CD4-positive, alpha-beta memory T cell (primary cell): ENCODE results near the gene SLC30A1. TPM values are rescaled to one million over a fixed set of nuclear protein-coding genes. Genes with fewer than 3 reads are reported as not detected.

Source experiments
- CTCF ChIA-PET: fragments of 350-600 bp; sonication (Branson Sonifier 250); formaldehyde crosslinking; loops from one replicate; lab custom pipeline; 2021; ENCODE audit warnings: inconsistent platforms; ENCODE audit not compliant: partially characterized antibody; lab: Charles Lee
- POLR2A ChIA-PET: fragments of 350-600 bp; sonication (Branson Sonifier 250); formaldehyde crosslinking; loops from one replicate; lab custom pipeline; 2021; ENCODE audit not compliant: partially characterized antibody; lab: Charles Lee
- DNase-seq, 5 donors: peaks; one replicate each; pipeline versions ENCODE4 v3.0.0 to v3.0.0-alpha.2; 2020 to 2022; ENCODE audit warnings: mixed read lengths in 1 of 5
- H3K27ac ChIP-seq: one replicate; pipeline ENCODE4 v1.7.0; 2013; ENCODE audit warnings: low read depth, low read length
- H3K27me3 ChIP-seq: 2 replicates; pipeline ENCODE4 v1.7.0; 2013; ENCODE audit warnings: mild to moderate bottlenecking, low read length, moderate library complexity; ENCODE audit not compliant: insufficient read depth
- H3K36me3 ChIP-seq: 2 replicates; pipeline ENCODE4 v1.7.0; 2013; ENCODE audit warnings: mild to moderate bottlenecking, low read length, moderate library complexity; ENCODE audit not compliant: insufficient read depth
- H3K4me1 ChIP-seq: 2 replicates; pipeline ENCODE4 v1.7.0; 2013; ENCODE audit warnings: mild to moderate bottlenecking, low read length, moderate library complexity; ENCODE audit not compliant: insufficient read depth
- H3K4me3 ChIP-seq, 2 donors: one replicate each; pipeline ENCODE4 v1.7.0; 2013; ENCODE audit warnings: low read length in 2 of 2, mild to moderate bottlenecking in 1 of 2
- H3K9me3 ChIP-seq, 2 donors: one replicate each; pipeline ENCODE4 v1.7.0; 2013; ENCODE audit warnings: low read length in 2 of 2, control low read depth in 1 of 2; ENCODE audit not compliant: control insufficient read depth in 1 of 2
- H3K27ac Mint-ChIP-seq, 7 donors: one replicate each; pipeline ENCODE4 v1.8.0; 2020 to 2021; ENCODE audit warnings: mixed read lengths in 7 of 7, mild to moderate bottlenecking in 6 of 7, inconsistent platforms in 3 of 7, moderate library complexity in 3 of 7
- H3K27me3 Mint-ChIP-seq, 2 donors: one replicate each; pipeline ENCODE4 v1.8.0; 2020 to 2021; ENCODE audit warnings: mixed read lengths in 2 of 2
- H3K36me3 Mint-ChIP-seq, 2 donors: one replicate each; pipeline ENCODE4 v1.8.0; 2020 to 2021; ENCODE audit warnings: mixed read lengths in 2 of 2, inconsistent platforms in 1 of 2, mild to moderate bottlenecking in 1 of 2
- H3K4me1 Mint-ChIP-seq, 4 donors: one replicate each; pipeline ENCODE4 v1.8.0; 2020 to 2021; ENCODE audit warnings: mixed read lengths in 4 of 4, mild to moderate bottlenecking in 1 of 4
- H3K4me3 Mint-ChIP-seq, 8 donors: one replicate each; pipeline ENCODE4 v1.8.0; 2020 to 2021; ENCODE audit warnings: mixed read lengths in 8 of 8, mild to moderate bottlenecking in 7 of 8, moderate library complexity in 6 of 8, inconsistent platforms in 3 of 8
- H3K9me3 Mint-ChIP-seq, 8 donors: one replicate each; pipeline ENCODE4 v1.8.0; 2020 to 2021; ENCODE audit warnings: mixed read lengths in 8 of 8, mild to moderate bottlenecking in 5 of 8, inconsistent platforms in 3 of 8, moderate library complexity in 1 of 8
- intact Hi-C: fragments of 100-400 bp; cut with micrococcal nuclease; formaldehyde crosslinking; loops from one replicate; pipeline ENCODE4 v1.15.1; 2023
- polyA plus RNA-seq, 2 donors: library from polyadenylated mRNA; unstranded; fragments of 300-500 nt; fragmentation: Illumina TruSeq; gene quantifications; one replicate each; pipeline ENCODE4 v1.2.3, GENCODE V29; 2021
- total RNA-seq, 2 experiments: library from RNA; stranded (reverse); gene quantifications; one replicate each; pipeline ENCODE4 v1.2.3, GENCODE V29; 2021

The SLC30A1 gene
- total and polyA plus RNA-seq, 4 experiments from 2014 or later, result 2.5 to 10.6 (median 6.3) TPM

DNA sequence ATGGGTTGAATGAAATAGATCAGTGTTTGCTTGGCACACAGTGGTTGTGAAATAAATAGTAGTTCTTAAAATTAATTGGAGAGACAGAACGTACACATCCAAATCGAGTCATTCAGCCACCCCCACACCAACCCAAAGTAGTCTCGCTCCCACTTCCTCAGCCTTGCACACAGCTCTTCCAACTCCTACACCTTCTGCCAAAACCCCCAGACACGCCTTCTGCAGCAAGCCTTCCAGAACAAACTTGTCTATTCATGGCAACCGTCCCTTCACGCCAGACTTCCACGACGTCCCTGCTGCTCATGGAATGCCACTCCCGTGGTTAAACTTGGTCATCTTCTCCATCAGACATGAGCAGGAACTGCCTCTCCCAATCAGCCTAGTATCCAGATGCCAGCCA lies 49.5 kb downstream of the SLC30A1 start:
- Histone ChIP-seq H3K4me1 (peaks cover 6% of the 10 kb centered on the region), H3K27ac (no peak overlapping the region), H3K36me3 (no peaks in the 10 kb centered on the region), H3K9me3 (no peaks in the 10 kb centered on the region), H3K4me3 (no peak overlapping the region), H3K27me3 (no peaks in the 10 kb centered on the region)
- ChIA-PET POLR2A (interaction anchor here (0.6 kb wide), 1 partner anchor 236 kb away, joined by 3 read pairs; no protein-coding TSS in a partner anchor), CTCF (no interaction called here)
- H3K9me3 Mint-ChIP-seq, result no peaks in the 10 kb centered on the region
- no peaks in the 10 kb centered on the region for H3K27me3 Mint-ChIP-seq
- intact Hi-C loops, result no loop called here
- H3K4me1 Mint-ChIP-seq, result peaks cover 0 to 11% (median 6%) of the 10 kb centered on the region in 4 donors
- no peak for DNase-seq
- no peaks in the 10 kb centered on the region for H3K36me3 Mint-ChIP-seq
- H3K27ac Mint-ChIP-seq, result no peak overlapping the region
- no peak overlapping the region for H3K4me3 Mint-ChIP-seq

GRCh38 chr1:211529011-211529410 lies 50.0 kb downstream of the SLC30A1 start:
- H3K36me3 Mint-ChIP-seq, result no peaks in the 10 kb centered on the region
- no peaks in the 10 kb centered on the region for H3K9me3 Mint-ChIP-seq
- Histone ChIP-seq H3K27ac (no peak overlapping the region), H3K4me3 (no peak overlapping the region), H3K4me1 (peaks cover 6% of the 10 kb centered on the region), H3K27me3 (no peaks in the 10 kb centered on the region), H3K36me3 (no peaks in the 10 kb centered on the region), H3K9me3 (no peaks in the 10 kb centered on the region)
- H3K27ac Mint-ChIP-seq, result no peak overlapping the region
- H3K4me3 Mint-ChIP-seq, result no peak overlapping the region
- CTCF ChIA-PET, result no interaction called here
- intact Hi-C loops, result no loop called here
- no peaks in the 10 kb centered on the region for H3K27me3 Mint-ChIP-seq
- POLR2A ChIA-PET, result interaction anchor here (0.6 kb wide), 1 partner anchor 236 kb away, joined by 3 read pairs; no protein-coding TSS in a partner anchor
- DNase-seq, result no peak
- H3K4me1 Mint-ChIP-seq, result peaks cover 0 to 11% (median 6%) of the 10 kb centered on the region in 4 donors

DNA sequence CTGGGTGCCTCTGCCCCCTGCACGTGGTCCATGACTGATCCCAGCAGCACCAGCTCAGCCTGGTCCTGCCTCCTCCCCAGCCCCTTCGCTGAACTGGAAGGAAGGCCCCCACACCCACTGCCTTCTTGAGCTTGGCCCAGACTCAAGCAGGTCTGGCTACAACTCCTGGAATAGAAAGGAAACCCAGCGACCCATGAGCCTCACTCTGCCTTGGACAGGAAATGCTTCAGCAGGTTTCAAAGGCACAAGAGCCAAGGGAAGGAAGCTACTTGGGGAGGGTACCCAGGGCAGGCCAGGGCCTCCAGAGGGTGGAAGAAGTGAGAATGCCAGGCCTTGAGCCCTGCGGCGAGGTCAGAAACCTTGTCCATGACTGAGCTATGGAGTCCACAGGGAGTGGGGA lies 51.1 kb downstream of the SLC30A1 start:
- DNase-seq, result no peak
- no peaks in the 10 kb centered on the region for H3K27me3 ChIP-seq
- no peaks in the 10 kb centered on the region for H3K9me3 Mint-ChIP-seq
- peaks cover 0 to 11% (median 6%) of the 10 kb centered on the region in 4 donors for H3K4me1 Mint-ChIP-seq
- no peak overlapping the region for H3K4me3 Mint-ChIP-seq
- H3K9me3 ChIP-seq, result no peaks in the 10 kb centered on the region
- POLR2A ChIA-PET, result no interaction called here
- H3K36me3 Mint-ChIP-seq, result no peaks in the 10 kb centered on the region
- no peaks in the 10 kb centered on the region for H3K27me3 Mint-ChIP-seq
- CTCF ChIA-PET, result interaction anchor here (1.5 to 2.8 kb wide), 2 partner anchors 10 to 14 kb away, joined by 3 to 9 read pairs; no protein-coding TSS in a partner anchor
- H3K4me3 ChIP-seq, result no peak overlapping the region
- intact Hi-C loops, result no loop called here
- H3K36me3 ChIP-seq, result no peaks in the 10 kb centered on the region
- H3K27ac Mint-ChIP-seq, result peak overlapping the region in 1 of 7 donors; percentile 21
- H3K27ac ChIP-seq, result no peak overlapping the region
- peaks cover 6% of the 10 kb centered on the region for H3K4me1 ChIP-seq

- Histone ChIP-seq H3K36me3 (no peaks in the 10 kb centered on the region), H3K27me3 (no peaks in the 10 kb centered on the region), H3K27ac (no peak overlapping the region), H3K4me1 (peaks cover 6% of the 10 kb centered on the region), H3K4me3 (no peak overlapping the region), H3K9me3 (no peaks in the 10 kb centered on the region)
- no peak for DNase-seq
- no peaks in the 10 kb centered on the region for H3K9me3 Mint-ChIP-seq
- H3K27ac Mint-ChIP-seq, result peak overlapping the region in 1 of 7 donors; percentile 26
- peaks cover 0 to 11% (median 6%) of the 10 kb centered on the region in 4 donors for H3K4me1 Mint-ChIP-seq
- no peaks in the 10 kb centered on the region for H3K27me3 Mint-ChIP-seq
- CTCF ChIA-PET, result interaction anchor here (1.5 to 2.8 kb wide), 2 partner anchors 9 to 13 kb away, joined by 3 to 9 read pairs; no protein-coding TSS in a partner anchor
- intact Hi-C loops, result no loop called here
- no peak overlapping the region for H3K4me3 Mint-ChIP-seq
- POLR2A ChIA-PET, result no interaction called here
- H3K36me3 Mint-ChIP-seq, result no peaks in the 10 kb centered on the region
These were observed 52.0 kb downstream of the SLC30A1 start for GRCh38 chr1:211527006-211527405.

GRCh38 chr1:211526101-211526500 lies 52.9 kb downstream of the SLC30A1 start:
- H3K27ac Mint-ChIP-seq, result no peak overlapping the region
- H3K4me1 Mint-ChIP-seq, result peaks cover 0 to 11% (median 6%) of the 10 kb centered on the region in 4 donors
- Histone ChIP-seq H3K36me3 (no peaks in the 10 kb centered on the region), H3K27ac (no peak overlapping the region), H3K9me3 (no peaks in the 10 kb centered on the region), H3K4me3 (no peak overlapping the region), H3K4me1 (peaks cover 6% of the 10 kb centered on the region), H3K27me3 (no peaks in the 10 kb centered on the region)
- H3K4me3 Mint-ChIP-seq, result no peak overlapping the region
- POLR2A ChIA-PET, result no interaction called here
- intact Hi-C loops, result no loop called here
- no peaks in the 10 kb centered on the region for H3K36me3 Mint-ChIP-seq
- CTCF ChIA-PET, result interaction anchor here (2.8 kb wide), 1 partner anchor 12 kb away, joined by 9 read pairs; no protein-coding TSS in a partner anchor
- H3K9me3 Mint-ChIP-seq, result no peaks in the 10 kb centered on the region
- no peaks in the 10 kb centered on the region for H3K27me3 Mint-ChIP-seq
- DNase-seq, result no peak

DNA sequence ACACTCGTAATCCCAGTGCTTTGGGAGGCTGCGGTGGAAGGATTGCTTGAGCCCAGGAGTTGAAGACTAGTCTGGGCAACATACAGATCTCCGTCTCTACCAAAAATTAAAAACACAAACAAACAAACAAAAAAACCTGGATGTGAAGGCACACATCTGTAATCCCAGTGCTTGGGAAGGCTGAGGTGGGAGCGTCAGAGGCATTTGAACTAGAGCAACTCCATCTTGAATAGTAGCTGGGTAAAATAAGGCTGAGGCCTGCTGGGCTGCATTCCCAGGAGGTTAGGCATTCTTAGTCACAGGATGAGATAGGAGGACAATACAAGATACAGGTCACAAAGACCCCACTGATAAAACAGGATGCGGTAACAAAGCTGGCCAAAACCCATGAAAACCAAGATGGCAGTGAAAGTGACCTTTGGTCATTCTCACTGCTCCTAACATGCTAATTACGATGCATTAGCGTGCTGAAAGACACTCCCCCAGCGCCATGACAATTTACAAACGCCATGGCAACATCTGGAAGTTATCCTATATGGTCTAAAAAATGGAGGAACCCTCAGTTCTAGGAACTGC lies 53.8 kb downstream of the SLC30A1 start:
- Mint-ChIP-seq H3K27ac (no peak overlapping the region), H3K4me3 (no peak overlapping the region), H3K4me1 (peaks cover 0 to 11% (median 6%) of the 10 kb centered on the region in 4 donors), H3K27me3 (peaks cover 0 to 3% of the 10 kb centered on the region in 2 donors), H3K36me3 (no peaks in the 10 kb centered on the region), H3K9me3 (no peaks in the 10 kb centered on the region)
- intact Hi-C loops, result no loop called here
- H3K4me3 ChIP-seq, result no peak overlapping the region
- H3K27me3 ChIP-seq, result no peaks in the 10 kb centered on the region
- H3K9me3 ChIP-seq, result no peaks in the 10 kb centered on the region
- no peak overlapping the region for H3K27ac ChIP-seq
- ChIA-PET POLR2A (no interaction called here), CTCF (interaction anchor here (1.0 kb wide), 1 partner anchor 17 kb away, joined by 3 read pairs; no protein-coding TSS in a partner anchor)
- H3K4me1 ChIP-seq, result peaks cover 6% of the 10 kb centered on the region
- DNase-seq, result no peak
- H3K36me3 ChIP-seq, result no peaks in the 10 kb centered on the region

- H3K9me3 Mint-ChIP-seq, result no peaks in the 10 kb centered on the region
- Histone ChIP-seq H3K36me3 (no peaks in the 10 kb centered on the region), H3K27me3 (no peaks in the 10 kb centered on the region), H3K4me1 (peaks cover 6% of the 10 kb centered on the region), H3K9me3 (no peaks in the 10 kb centered on the region), H3K4me3 (no peak overlapping the region), H3K27ac (no peak overlapping the region)
- no peak overlapping the region for H3K27ac Mint-ChIP-seq
- CTCF ChIA-PET, result interaction anchor here (1.8 kb wide), 1 partner anchor 11 kb away, joined by 21 read pairs; no protein-coding TSS in a partner anchor
- intact Hi-C loops, result no loop called here
- no peak overlapping the region for H3K4me3 Mint-ChIP-seq
- H3K27me3 Mint-ChIP-seq, result peaks cover 0 to 3% of the 10 kb centered on the region in 2 donors
- POLR2A ChIA-PET, result no interaction called here
- H3K36me3 Mint-ChIP-seq, result no peaks in the 10 kb centered on the region
- peaks cover 0 to 11% (median 6%) of the 10 kb centered on the region in 4 donors for H3K4me1 Mint-ChIP-seq
- no peak for DNase-seq
These were observed 54.4 kb downstream of the SLC30A1 start for GRCh38 chr1:211524521-211524920.
